ENCODE measurements around the gene LFNG.
"Not testable (repeated sequence)": the region's sequence is repeated elsewhere in the genome, so short reads cannot be mapped to it uniquely, and the experiment has no call there.

GRCh38 chr7:2532816-2533215, 13.2 kb downstream of the LFNG start:
- not testable (repeated sequence) for TF ChIP-seq POLR2A, POLR2AphosphoS5 (IDR thresholded peaks at IDR 0.05)
